ENCODE results near the gene FOXI3.
"Not testable (repeated sequence)": the region's sequence is repeated elsewhere in the genome, so short reads cannot be mapped to it uniquely, and the experiment has no call there.

Gene FOXI3

GRCh38 chr2:88442061-88442460 lies 10.4 kb downstream of the FOXI3 start:
- DNase-seq (ENCODE audit: low read depth), result no peak

- no peak for DNase-seq (ENCODE audit: low read depth)
Measured at GRCh38 chr2:88437010-88437409, 15.5 kb downstream of the FOXI3 start.

- DNase-seq (ENCODE audit: low read depth), result no peak
Measured at GRCh38 chr2:88429929-88430328, 22.6 kb downstream of the FOXI3 start.

- DNase-seq (ENCODE audit: low read depth), result no peak
Measured at GRCh38 chr2:88423733-88424132, 28.8 kb downstream of the FOXI3 start.

GRCh38 chr2:88419051-88419450 lies 33.4 kb downstream of the FOXI3 start:
- DNase-seq (ENCODE audit: low read depth), result not testable (repeated sequence)

GRCh38 chr2:88416016-88416663 lies 36.4 kb downstream of the FOXI3 start:
- DNase-seq (ENCODE audit: low read depth), result no peak

GRCh38 chr2:88408870-88409269 lies 43.6 kb downstream of the FOXI3 start:
- not testable (repeated sequence) for DNase-seq (ENCODE audit: low read depth)

- no peak for DNase-seq (ENCODE audit: low read depth)
Measured at GRCh38 chr2:88400037-88400767, 52.3 kb downstream of the FOXI3 start.

- DNase-seq (ENCODE audit: low read depth), result no peak
Measured at GRCh38 chr2:88398180-88398579, 54.3 kb downstream of the FOXI3 start.
